WI38 (cell line): ENCODE results near the gene STX3.
"Not testable (repeated sequence)": the region's sequence is repeated elsewhere in the genome, so short reads cannot be mapped to it uniquely, and the experiment has no call there.

Source experiments
- H3K4me3 ChIP-seq: 2 replicates; pipeline ENCODE4 v1.5.1; 2011; ENCODE audit warnings: low read depth, mild to moderate bottlenecking, control low read depth, low read length
- CTCF ChIP-seq: IDR thresholded peaks from 2 replicates; pipeline ENCODE4 v1.5.1; 2012; ENCODE audit warnings: low read depth, mild to moderate bottlenecking, control low read depth, low read length

The STX3 gene

DNA sequence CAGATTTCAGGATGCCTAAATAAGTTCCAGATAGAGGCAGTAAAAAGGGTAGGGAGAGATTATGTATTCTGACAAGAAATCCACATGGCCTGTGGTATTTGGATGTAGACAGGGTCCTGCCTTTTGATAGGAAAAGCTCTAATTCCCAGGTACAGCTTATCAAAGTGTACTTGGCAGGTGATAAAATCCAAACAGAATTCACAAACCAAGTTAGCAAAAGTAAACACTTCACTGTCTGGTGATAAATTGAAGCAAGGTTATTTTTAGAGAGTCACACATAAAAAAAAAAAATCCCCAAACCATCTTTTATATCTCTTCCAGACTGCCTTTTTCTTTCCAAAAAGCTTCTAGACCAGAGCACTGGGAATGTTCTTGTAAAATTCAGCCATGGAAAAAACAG lies 84.4 kb downstream of the STX3 start:
- no peak overlapping the region for H3K4me3 ChIP-seq
- no peak for TF ChIP-seq CTCF

GRCh38 chr11:59841514-59841913 lies 86.3 kb downstream of the STX3 start:
- no peak for TF ChIP-seq CTCF
- H3K4me3 ChIP-seq = no peak overlapping the region

GRCh38 chr11:59842316-59842715 lies 87.1 kb downstream of the STX3 start:
- no peak for TF ChIP-seq CTCF
- H3K4me3 ChIP-seq = no peak overlapping the region

DNA sequence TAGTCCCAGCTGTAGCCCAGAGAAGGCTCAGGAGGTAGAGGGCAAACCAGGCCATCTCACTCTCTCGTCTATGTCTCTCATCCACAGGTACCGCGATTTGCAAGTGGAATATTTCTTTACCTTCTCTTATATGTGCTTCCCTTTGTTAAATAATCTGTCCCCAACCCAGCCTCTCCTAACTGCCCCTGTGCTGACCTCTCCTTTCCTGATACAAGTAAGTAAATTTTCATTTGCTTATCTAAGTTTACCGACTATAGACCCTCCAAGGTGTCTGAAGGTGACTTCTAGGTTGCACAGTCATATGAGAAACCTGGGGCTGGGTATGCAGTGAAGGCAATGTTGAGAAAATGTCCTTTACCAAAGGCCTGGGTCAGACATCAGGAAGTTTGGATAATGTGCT lies 90.2 kb downstream of the STX3 start, which contains the start of gene CBLIF:
TSS of gene CBLIF (minus strand) at position 101 of the 400 bp plus-strand sequence. CDS start at position 55, 46 bp downstream.
- H3K4me3 ChIP-seq = no peak within 1 kb of the TSS
- TF ChIP-seq CTCF = no peak

- TF ChIP-seq CTCF = no peak
Measured at GRCh38 chr11:59846556-59846955, 91.4 kb downstream of the STX3 start.

GRCh38 chr11:59847626-59848025 lies 92.5 kb downstream of the STX3 start:
- no peak for TF ChIP-seq CTCF
- H3K4me3 ChIP-seq = no peak overlapping the region

More at GRCh38 chr11:59846556-59846955, 91.4 kb downstream of the STX3 start:
- no peak overlapping the region for H3K4me3 ChIP-seq

DNA sequence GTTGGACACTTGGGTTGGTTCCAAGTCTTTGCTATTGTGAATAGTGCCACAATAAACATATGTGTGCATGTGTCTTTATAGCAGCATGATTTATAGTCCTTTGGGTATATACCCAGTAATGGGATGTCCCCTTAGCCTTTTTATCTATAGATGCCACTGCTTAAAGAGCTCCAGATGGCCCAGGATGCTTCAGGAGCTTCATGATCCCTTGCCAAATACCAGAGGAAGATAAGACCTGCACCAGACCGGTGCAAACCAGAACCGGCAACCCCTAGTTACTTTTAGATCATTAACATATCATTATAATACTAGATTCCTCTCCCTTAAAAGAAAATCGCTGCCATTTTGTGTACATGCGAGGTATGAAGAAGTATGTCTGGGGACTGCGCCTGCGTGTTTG lies 93.3 kb downstream of the STX3 start:
- not testable (repeated sequence) for H3K4me3 ChIP-seq

DNA sequence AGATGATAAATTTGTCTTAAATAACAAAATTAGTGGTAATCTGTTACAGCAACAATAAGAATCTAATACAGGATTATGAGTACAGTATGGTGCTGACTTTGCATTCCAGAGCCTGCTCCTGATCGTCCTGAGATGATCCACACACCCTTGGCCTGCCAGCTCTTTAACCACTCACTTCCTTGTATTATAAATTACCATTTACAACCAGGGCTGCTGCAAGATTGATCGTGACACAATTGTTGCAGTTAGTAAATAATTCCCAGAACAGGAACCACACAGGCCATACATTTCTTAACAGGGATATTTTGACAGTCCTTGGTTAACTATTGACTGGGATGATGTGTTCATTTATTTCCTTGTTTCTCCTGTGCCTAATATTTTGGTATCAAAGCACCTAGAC lies 94.0 kb downstream of the STX3 start:
- H3K4me3 ChIP-seq = no peak overlapping the region
- TF ChIP-seq CTCF = no peak

DNA sequence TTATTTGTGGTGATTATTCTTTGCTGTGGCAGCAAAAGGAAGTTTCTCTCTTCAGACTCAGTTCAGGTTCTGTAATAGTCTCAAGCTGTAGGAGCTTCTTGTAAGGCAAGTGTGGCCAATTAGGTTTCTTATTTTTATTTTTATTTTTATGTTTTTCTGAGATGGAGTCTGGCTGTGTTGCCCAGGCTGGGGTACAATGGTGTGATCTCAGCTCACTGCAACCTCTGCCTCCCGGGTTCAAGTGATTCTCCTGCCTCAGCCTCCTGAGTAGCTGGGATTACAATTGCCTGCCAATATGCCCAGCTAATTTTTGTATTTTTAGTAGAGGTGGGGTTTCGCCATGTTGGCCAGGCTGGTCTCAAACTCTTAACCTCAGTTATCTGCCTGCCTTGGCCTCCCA lies 94.4 kb downstream of the STX3 start:
- not testable (repeated sequence) for H3K4me3 ChIP-seq

- not testable (repeated sequence) for H3K4me3 ChIP-seq
Measured at GRCh38 chr11:59851416-59851815, 96.2 kb downstream of the STX3 start.
